ENCODE data around the gene COL9A3. TPM values are rescaled to one million over a fixed set of nuclear protein-coding genes. Genes with fewer than 3 reads are reported as not detected.

COL9A3 gene
- total and polyA plus RNA-seq, 2 of the 8 experiments (the other 6 are each of a cell fraction or from before 2014, with no cell fraction given): 21.7 to 80.1 TPM

- Histone ChIP-seq H3K23me2 (ENCODE audit: low read depth, low read length) (no peaks in the 10 kb centered on the region), H3K27ac (ENCODE audit: low read depth, low read length) (no peak overlapping the region), H2BK5ac (ENCODE audit: low read depth, low read length) (no peak overlapping the region), H3K56ac (replicated peaks; ENCODE audit: insufficient read length, low read depth, low read length) (no peak overlapping the region), H3K4me2 (ENCODE audit: insufficient read depth in 1 of 2, low read depth in 2 of 2, low read length in 2 of 2) (no peak overlapping the region), H3K9ac (replicated peaks in 1 of 4; ENCODE audit: extremely low read depth in 1 of 4, low read depth in 3 of 4, low read length in 3 of 4) (no peak overlapping the region), H3K27me3 (replicated peaks in 1 of 4; ENCODE audit: control insufficient read depth in 3 of 4, extremely low read depth in 1 of 4, insufficient read depth in 3 of 4, low read length in 3 of 4) (no peaks in the 10 kb centered on the region), H3K9me3 (ENCODE audit: insufficient read depth in 2 of 2, low read depth in 1 of 2, low read length in 1 of 2) (peaks cover 0 to 3% of the 10 kb centered on the region in 2 experiments; a peak in 1 of 4 replicates), H2BK15ac (ENCODE audit: low read length) (no peak overlapping the region), H2AK5ac (ENCODE audit: low read depth, low read length) (no peak overlapping the region), H3K4ac (replicated peaks; ENCODE audit: insufficient read length, low read depth, low read length) (no peak overlapping the region), H3K79me2 (ENCODE audit: control insufficient read depth in 1 of 2, insufficient read depth in 2 of 2, low read length in 2 of 2) (no peaks in the 10 kb centered on the region), H3K79me1 (ENCODE audit: low read depth, low read length) (no peaks in the 10 kb centered on the region), H3K4me1 (replicated peaks in 1 of 4; ENCODE audit: control insufficient read depth in 3 of 4, insufficient read depth in 4 of 4, low read length in 3 of 4) (peaks cover 0 to 5% (median 0%) of the 10 kb centered on the region in 4 experiments; a peak in 3 of 7 replicates), H3K36me3 (ENCODE audit: control insufficient read depth in 2 of 4, insufficient read depth in 4 of 4, low read length in 3 of 4) (peaks cover 57 to 80% (median 70%) of the 10 kb centered on the region in 4 experiments), H4K8ac (ENCODE audit: extremely low read depth, insufficient read depth, low read length) (no peak overlapping the region), H2BK20ac (ENCODE audit: low read length) (no peak overlapping the region), H4K5ac (ENCODE audit: insufficient read length, low read depth, low read length) (no peak overlapping the region), H3K14ac (ENCODE audit: insufficient read length) (no peak overlapping the region), H2BK12ac (ENCODE audit: low read depth, low read length) (no peak overlapping the region), H4K20me1 (replicated peaks in 1 of 2; ENCODE audit: control insufficient read depth in 1 of 2, insufficient read depth in 2 of 2, low read length in 2 of 2) (peaks cover 6 to 8% of the 10 kb centered on the region in 2 experiments), H2BK120ac (replicated peaks; ENCODE audit: low read depth, low read length) (no peak overlapping the region), H3K4me3 (ENCODE audit: extremely low read depth in 1 of 4, insufficient read depth in 2 of 4, low read depth in 3 of 4, low read length in 4 of 4) (no peak overlapping the region), H2AFZ (ENCODE audit: low read length) (no peak overlapping the region), H4K91ac (replicated peaks; ENCODE audit: insufficient read length, low read length) (no peak overlapping the region), H3K23ac (ENCODE audit: insufficient read length) (no peak overlapping the region), H3K18ac (ENCODE audit: extremely low read depth, low read length) (no peak overlapping the region)
- DNase-seq (ENCODE audit: low read depth in 1 of 2, low spot score in 2 of 2) (no peak), FAIRE-seq (no peak)
- 93% methylated on average over 7 of the region's 7 CpGs; no CpG with 5 or more reads in 1 of the 2 experiments for WGBS, 2 experiments (ENCODE audit: extremely low coverage in 1 of 2, insufficient coverage in 1 of 2, insufficient read length in 1 of 2, insufficient replicate concordance in 2 of 2, low coverage in 1 of 2, low lambda C conversion rate in 2 of 2, missing lambda C conversion rate in 1 of 2)
- POLR2A ChIA-PET (ENCODE audit: partially characterized antibody): interaction anchor here (1.3 to 8.5 kb wide), 4 partner anchors 9 to 45 kb away, joined by 3 to 88 read pairs (median 5); no protein-coding TSS in a partner anchor
- TF ChIP-seq RAD21 (IDR thresholded peaks at IDR 0.05 in 1 of 2, conservative IDR thresholded peaks at IDR 0.05 in 1 of 2; ENCODE audit: low read depth in 2 of 2, low read length in 2 of 2) (no peak), E2F6 (IDR thresholded peaks at IDR 0.05) (no peak), JUN (IDR thresholded peaks at IDR 0.05; ENCODE audit: low read depth, low read length) (no peak), CTCF (IDR thresholded peaks at IDR 0.05; ENCODE audit: control extremely low read depth in 1 of 3, insufficient read depth in 1 of 3, low read depth in 1 of 3, low read length in 3 of 3) (no peak)
- CTCF ChIA-PET (ENCODE audit: partially characterized antibody): interaction anchor here (0.6 to 6.4 kb wide), 8 partner anchors 9 to 23 kb away, joined by 3 to 56 read pairs (median 5); no protein-coding TSS in a partner anchor
Observed at GRCh38 chr20:62890444-62890843, 73.6 kb downstream of the COL9A3 start.

Data from H1 (cell line).